Measurements from ENCODE around the gene CIDEB. TPM values are rescaled to one million over a fixed set of nuclear protein-coding genes. Genes with fewer than 3 reads are reported as not detected.

The CIDEB gene
- total RNA-seq, 1 experiment from 2014 or later = 0.22 TPM

DNA sequence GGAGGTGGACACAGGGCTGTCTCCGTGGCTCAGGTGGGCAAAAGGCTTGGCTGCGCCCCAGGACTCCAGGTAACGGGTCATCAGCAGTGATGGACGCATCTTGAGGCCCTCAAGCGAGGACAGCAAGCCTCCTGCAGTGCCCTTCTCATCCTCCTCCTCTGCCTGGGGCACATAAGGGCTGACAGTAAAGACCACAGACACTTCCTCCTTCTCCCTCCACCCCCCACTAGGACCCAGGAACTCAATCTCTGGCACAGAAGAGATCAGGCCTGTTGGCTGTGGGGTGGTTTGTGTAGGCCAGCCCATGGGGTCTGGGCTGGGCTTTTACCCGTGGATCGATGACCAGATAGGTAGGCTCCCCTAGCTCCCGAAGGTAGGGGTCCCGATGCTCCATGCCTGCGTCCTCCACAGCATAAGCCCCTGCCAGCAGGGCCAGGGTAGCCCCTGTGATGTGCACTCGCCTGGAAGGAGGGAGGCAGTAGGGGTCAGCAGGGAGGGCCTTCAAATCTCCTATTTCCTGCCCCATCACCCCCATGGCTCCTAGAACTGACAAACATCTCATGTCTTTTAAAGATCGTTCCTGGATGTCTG is 21.4 kb upstream of the CIDEB start:
- TF ChIP-seq, protein P1, sequence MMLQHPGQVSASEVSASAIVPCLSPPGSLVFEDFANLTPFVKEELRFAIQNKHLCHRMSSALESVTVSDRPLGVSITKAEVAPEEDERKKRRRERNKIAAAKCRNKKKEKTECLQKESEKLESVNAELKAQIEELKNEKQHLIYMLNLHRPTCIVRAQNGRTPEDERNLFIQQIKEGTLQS (IDR thresholded peaks at IDR 0.05) = no peak
- no peak for TF ChIP-seq CBX3 (IDR thresholded peaks at IDR 0.05; ENCODE audit: low read depth)
- TF ChIP-seq POLR2AphosphoS5 (IDR thresholded peaks at IDR 0.05; ENCODE audit: low read depth, low read length) = no peak
- TF ChIP-seq, protein P2, sequence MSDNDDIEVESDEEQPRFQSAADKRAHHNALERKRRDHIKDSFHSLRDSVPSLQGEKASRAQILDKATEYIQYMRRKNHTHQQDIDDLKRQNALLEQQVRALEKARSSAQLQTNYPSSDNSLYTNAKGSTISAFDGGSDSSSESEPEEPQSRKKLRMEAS (IDR thresholded peaks at IDR 0.05) = no peak
- TF ChIP-seq TCF7L2 (IDR thresholded peaks at IDR 0.05; ENCODE audit: borderline replicate concordance, extremely low read depth, insufficient read depth, insufficient read length) = no peak
- TF ChIP-seq, protein P3, sequence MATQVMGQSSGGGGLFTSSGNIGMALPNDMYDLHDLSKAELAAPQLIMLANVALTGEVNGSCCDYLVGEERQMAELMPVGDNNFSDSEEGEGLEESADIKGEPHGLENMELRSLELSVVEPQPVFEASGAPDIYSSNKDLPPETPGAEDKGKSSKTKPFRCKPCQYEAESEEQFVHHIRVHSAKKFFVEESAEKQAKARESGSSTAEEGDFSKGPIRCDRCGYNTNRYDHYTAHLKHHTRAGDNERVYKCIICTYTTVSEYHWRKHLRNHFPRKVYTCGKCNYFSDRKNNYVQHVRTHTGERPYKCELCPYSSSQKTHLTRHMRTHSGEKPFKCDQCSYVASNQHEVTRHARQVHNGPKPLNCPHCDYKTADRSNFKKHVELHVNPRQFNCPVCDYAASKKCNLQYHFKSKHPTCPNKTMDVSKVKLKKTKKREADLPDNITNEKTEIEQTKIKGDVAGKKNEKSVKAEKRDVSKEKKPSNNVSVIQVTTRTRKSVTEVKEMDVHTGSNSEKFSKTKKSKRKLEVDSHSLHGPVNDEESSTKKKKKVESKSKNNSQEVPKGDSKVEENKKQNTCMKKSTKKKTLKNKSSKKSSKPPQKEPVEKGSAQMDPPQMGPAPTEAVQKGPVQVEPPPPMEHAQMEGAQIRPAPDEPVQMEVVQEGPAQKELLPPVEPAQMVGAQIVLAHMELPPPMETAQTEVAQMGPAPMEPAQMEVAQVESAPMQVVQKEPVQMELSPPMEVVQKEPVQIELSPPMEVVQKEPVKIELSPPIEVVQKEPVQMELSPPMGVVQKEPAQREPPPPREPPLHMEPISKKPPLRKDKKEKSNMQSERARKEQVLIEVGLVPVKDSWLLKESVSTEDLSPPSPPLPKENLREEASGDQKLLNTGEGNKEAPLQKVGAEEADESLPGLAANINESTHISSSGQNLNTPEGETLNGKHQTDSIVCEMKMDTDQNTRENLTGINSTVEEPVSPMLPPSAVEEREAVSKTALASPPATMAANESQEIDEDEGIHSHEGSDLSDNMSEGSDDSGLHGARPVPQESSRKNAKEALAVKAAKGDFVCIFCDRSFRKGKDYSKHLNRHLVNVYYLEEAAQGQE (IDR thresholded peaks at IDR 0.05; ENCODE audit: low read depth) = no peak
- TF ChIP-seq POLR2A (IDR thresholded peaks at IDR 0.05; ENCODE audit: borderline replicate concordance, extremely low read depth, insufficient read depth, insufficient read length) = no peak
- no peak for TF ChIP-seq RAD21 (IDR thresholded peaks at IDR 0.05; ENCODE audit: low read depth)
- no peak for TF ChIP-seq SIN3A (IDR thresholded peaks at IDR 0.05; ENCODE audit: low read depth)
- TF ChIP-seq YY1 (IDR thresholded peaks at IDR 0.05; ENCODE audit: extremely low read depth, insufficient replicate concordance, low read depth, low read length) = no peak
- no TSS peak for BruUV-seq (replicated peaks)
- no peaks in the 10 kb centered on the region for H3K9me2 ChIP-seq (ENCODE audit: insufficient read depth)
- H3K36me3 ChIP-seq (ENCODE audit: control insufficient read depth in 1 of 2, insufficient read depth in 2 of 2, low read length in 2 of 2) = no peaks in the 10 kb centered on the region
- H3K4me2 ChIP-seq (ENCODE audit: low read length) = no peak overlapping the region
- H3K4me1 ChIP-seq (ENCODE audit: control insufficient read depth in 1 of 2, insufficient read depth in 2 of 2, low read length in 2 of 2) = peaks cover 4 to 10% of the 10 kb centered on the region in 2 experiments
- intact Hi-C loops (cut with micrococcal nuclease) = no loop called here
- ChIA-PET POLR2A (interaction anchor here (1.1 kb wide), 1 partner anchor 103 kb away, joined by 4 read pairs; no protein-coding TSS in a partner anchor), RAD21 (ENCODE audit: low non-redundant PET in 1 of 2, low total read pairs in 2 of 2, uncharacterized antibody in 2 of 2, unreplicated experiment in 2 of 2) (interaction anchor here in 1 of 2 experiments (0.8 kb wide), 1 partner anchor 103 kb away, joined by 3 read pairs; no protein-coding TSS in a partner anchor), CTCF (interaction anchor here (1.4 to 2.9 kb wide), 2 partner anchors 102 to 107 kb away, joined by 9 to 17 read pairs; no protein-coding TSS in a partner anchor)
- H3K9me3 ChIP-seq (ENCODE audit: control insufficient read depth in 1 of 2, insufficient read depth in 1 of 2, low read depth in 1 of 2, low read length in 2 of 2) = no peaks in the 10 kb centered on the region
- H2AFZ ChIP-seq (ENCODE audit: low read depth, low read length, poor library complexity, severe bottlenecking) = no peak overlapping the region
- DNase-seq (ENCODE audit: low read depth, low spot score) = no peak
- no peaks in the 10 kb centered on the region for H3K27me3 ChIP-seq (ENCODE audit: insufficient read depth, low read length)
- no peak overlapping the region for H3K4me3 ChIP-seq (replicated peaks in 1 of 2; ENCODE audit: low read depth in 1 of 2, low read length in 2 of 2)
- H4K20me1 ChIP-seq (ENCODE audit: insufficient read depth) = no peaks in the 10 kb centered on the region
- H3K9ac ChIP-seq (ENCODE audit: low read length) = no peak overlapping the region
- no peak for ATAC-seq
- H3K79me2 ChIP-seq (ENCODE audit: insufficient read depth, low read length) = no peaks in the 10 kb centered on the region
- H3K27ac ChIP-seq (ENCODE audit: low read depth, low read length) = no peak overlapping the region

Data from HCT116 (cell line).